ENCODE measurements around the gene ATP2A2. TPM values are rescaled to one million over a fixed set of nuclear protein-coding genes. Genes with fewer than 3 reads are reported as not detected.
A peak's percentile ranks its signal among the peaks of the same experiment; 100 is the strongest.

The ATP2A2 gene
- total RNA-seq, 1 donor from 2014 or later = 99.5 TPM

GRCh38 chr12:110247340-110248095 lies 33.5 kb upstream of the ATP2A2 start:
- Mint-ChIP-seq H3K4me1 (peaks cover 35% of the 10 kb centered on the region), H3K27me3 (ENCODE audit: insufficient read depth, low read depth) (peaks cover 8% of the 10 kb centered on the region), H3K36me3 (peaks cover 31% of the 10 kb centered on the region), H3K27ac (peak overlapping the region; percentile 42), H3K4me3 (no peak overlapping the region), H3K9me3 (peaks cover 4% of the 10 kb centered on the region)
- H3K9ac ChIP-seq = no peak overlapping the region
- peaks cover 24% of the 10 kb centered on the region for H3K4me1 ChIP-seq
- no peaks in the 10 kb centered on the region for H3K79me2 ChIP-seq (ENCODE audit: low read depth)
- TF ChIP-seq EZH2 (IDR thresholded peaks at IDR 0.05) (no peak), EZH2phosphoT487 (IDR thresholded peaks at IDR 0.05) (no peak), CTCF (IDR thresholded peaks at IDR 0.05) (no peak)
- peaks cover 8% of the 10 kb centered on the region for H4K20me1 ChIP-seq (ENCODE audit: low read depth)
- H3K27ac ChIP-seq = no peak overlapping the region
- no peak for DNase-seq (ENCODE audit: low spot score)
- no peaks in the 10 kb centered on the region for H3K9me3 ChIP-seq (ENCODE audit: low read depth)
- H3K4me2 ChIP-seq = no peak overlapping the region
- H3K36me3 ChIP-seq = no peaks in the 10 kb centered on the region
- H3K27me3 ChIP-seq = no peaks in the 10 kb centered on the region
- peaks cover 15% of the 10 kb centered on the region for H3F3A ChIP-seq (ENCODE audit: low read depth)
- H2AFZ ChIP-seq (replicated peaks) = no peak overlapping the region
- no peak overlapping the region for H3K4me3 ChIP-seq

GRCh38 chr12:110248096-110248447 lies 33.0 kb upstream of the ATP2A2 start:
- peaks cover 8% of the 10 kb centered on the region for H4K20me1 ChIP-seq (ENCODE audit: low read depth)

GRCh38 chr12:110249105-110249504 lies 31.9 kb upstream of the ATP2A2 start:
- H3K4me3 ChIP-seq = no peak overlapping the region
- no peak overlapping the region for H3K9ac ChIP-seq
- H3K79me2 ChIP-seq (ENCODE audit: low read depth) = no peaks in the 10 kb centered on the region
- Mint-ChIP-seq H3K27ac (peak overlapping the region; percentile 58), H3K36me3 (peaks cover 25% of the 10 kb centered on the region), H3K4me1 (peaks cover 35% of the 10 kb centered on the region), H3K4me3 (no peak overlapping the region), H3K9me3 (peaks cover 4% of the 10 kb centered on the region), H3K27me3 (ENCODE audit: insufficient read depth, low read depth) (peaks cover 8% of the 10 kb centered on the region)
- peaks cover 8% of the 10 kb centered on the region for H4K20me1 ChIP-seq (ENCODE audit: low read depth)
- DNase-seq (ENCODE audit: low spot score) = no peak
- peaks cover 15% of the 10 kb centered on the region for H3F3A ChIP-seq (ENCODE audit: low read depth)
- H3K9me3 ChIP-seq (ENCODE audit: low read depth) = no peaks in the 10 kb centered on the region
- H3K4me1 ChIP-seq = peaks cover 24% of the 10 kb centered on the region
- no peak overlapping the region for H3K27ac ChIP-seq
- H3K36me3 ChIP-seq = no peaks in the 10 kb centered on the region
- no peak overlapping the region for H3K4me2 ChIP-seq
- TF ChIP-seq EZH2 (IDR thresholded peaks at IDR 0.05) (no peak), CTCF (IDR thresholded peaks at IDR 0.05) (no peak), EZH2phosphoT487 (IDR thresholded peaks at IDR 0.05) (no peak)
- H3K27me3 ChIP-seq = no peaks in the 10 kb centered on the region
- H2AFZ ChIP-seq (replicated peaks) = no peak overlapping the region

More at GRCh38 chr12:110248096-110248447, 33.0 kb upstream of the ATP2A2 start:
- no peaks in the 10 kb centered on the region for H3K9me3 ChIP-seq (ENCODE audit: low read depth)
- Mint-ChIP-seq H3K4me3 (no peak overlapping the region), H3K27me3 (ENCODE audit: insufficient read depth, low read depth) (peaks cover 8% of the 10 kb centered on the region), H3K36me3 (peaks cover 30% of the 10 kb centered on the region), H3K4me1 (peaks cover 35% of the 10 kb centered on the region), H3K27ac (peak overlapping the region; percentile 42), H3K9me3 (peaks cover 4% of the 10 kb centered on the region)
- H3K27me3 ChIP-seq = no peaks in the 10 kb centered on the region
- no peak for TF ChIP-seq EZH2 (IDR thresholded peaks at IDR 0.05)
- DNase-seq (ENCODE audit: low spot score) = no peak
- H3K4me3 ChIP-seq = no peak overlapping the region
- H3F3A ChIP-seq (ENCODE audit: low read depth) = peaks cover 15% of the 10 kb centered on the region
- H3K36me3 ChIP-seq = no peaks in the 10 kb centered on the region
- H3K79me2 ChIP-seq (ENCODE audit: low read depth) = no peaks in the 10 kb centered on the region
- H3K4me1 ChIP-seq = peaks cover 24% of the 10 kb centered on the region
- no peak overlapping the region for H3K9ac ChIP-seq
- no peak overlapping the region for H2AFZ ChIP-seq (replicated peaks)
- no peak overlapping the region for H3K27ac ChIP-seq
- H3K4me2 ChIP-seq = no peak overlapping the region

GRCh38 chr12:110249716-110250225 lies 31.3 kb upstream of the ATP2A2 start:
- no peak overlapping the region for H3K27ac Mint-ChIP-seq
- no peak overlapping the region for H3K27ac ChIP-seq

More at GRCh38 chr12:110249716-110250225, 31.3 kb upstream of the ATP2A2 start:
- peaks cover 5% of the 10 kb centered on the region for H3K27me3 Mint-ChIP-seq (ENCODE audit: insufficient read depth, low read depth)
- Histone ChIP-seq H3K79me2 (ENCODE audit: low read depth) (no peaks in the 10 kb centered on the region), H3K27me3 (no peaks in the 10 kb centered on the region), H3K9ac (no peak overlapping the region), H3K4me2 (no peak overlapping the region), H3K4me3 (no peak overlapping the region), H3F3A (ENCODE audit: low read depth) (peaks cover 10% of the 10 kb centered on the region), H3K9me3 (ENCODE audit: low read depth) (no peaks in the 10 kb centered on the region), H4K20me1 (ENCODE audit: low read depth) (peaks cover 8% of the 10 kb centered on the region), H2AFZ (replicated peaks) (no peak overlapping the region), H3K4me1 (peaks cover 20% of the 10 kb centered on the region), H3K36me3 (no peaks in the 10 kb centered on the region)
- no peak for TF ChIP-seq CTCF (IDR thresholded peaks at IDR 0.05)
- no peak for TF ChIP-seq EZH2phosphoT487 (IDR thresholded peaks at IDR 0.05)
- no peak for TF ChIP-seq EZH2 (IDR thresholded peaks at IDR 0.05)
- peaks cover 19% of the 10 kb centered on the region for H3K36me3 Mint-ChIP-seq
- peaks cover 29% of the 10 kb centered on the region for H3K4me1 Mint-ChIP-seq
- peaks cover 4% of the 10 kb centered on the region for H3K9me3 Mint-ChIP-seq
- no peak for DNase-seq (ENCODE audit: low spot score)
- no peak overlapping the region for H3K4me3 Mint-ChIP-seq

Measured in neural progenitor cell (in vitro differentiated cells).